Measurements from ENCODE around the gene HLF.

The HLF gene

DNA sequence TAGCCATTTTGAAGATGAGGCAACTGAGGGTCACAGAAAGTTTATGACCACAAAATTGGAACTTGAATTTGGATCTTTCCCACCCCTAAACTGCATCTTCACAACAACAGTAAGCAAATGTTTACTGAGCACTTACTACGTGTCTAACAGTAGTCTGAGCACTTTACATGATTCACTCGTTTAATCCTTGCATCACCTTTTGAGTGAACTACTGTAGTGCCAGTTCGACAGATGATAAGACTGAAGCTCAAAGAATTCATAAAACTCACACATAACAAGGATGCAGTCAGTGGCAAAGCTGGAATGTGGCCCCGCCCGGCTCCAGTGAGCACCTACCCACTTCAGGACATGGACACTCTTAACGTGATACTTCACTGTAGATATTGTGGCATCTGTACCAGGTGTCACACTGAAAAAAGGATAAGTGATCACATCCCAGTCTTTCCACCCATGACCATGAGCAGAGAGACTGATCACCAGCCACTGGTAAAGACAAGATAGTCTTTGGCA lies 36.0 kb upstream of the HLF start:
- Histone ChIP-seq H3K4me3 (ENCODE audit: low read length in 2 of 2) (no peak overlapping the region), H3K27ac (replicated peaks; ENCODE audit: low read length) (no peak overlapping the region), H3K36me3 (replicated peaks in 1 of 2; ENCODE audit: control insufficient read depth in 2 of 2, insufficient read depth in 2 of 2, low read length in 2 of 2) (no peaks in the 10 kb centered on the region), H2BK5ac (ENCODE audit: low read length) (no peak overlapping the region), H4K91ac (ENCODE audit: low read depth, low read length, poor library complexity) (no peak overlapping the region), H2BK15ac (ENCODE audit: low read length) (no peak overlapping the region), H3K14ac (ENCODE audit: low read length) (no peak overlapping the region), H3K18ac (ENCODE audit: low read length) (no peak overlapping the region), H3K4me1 (ENCODE audit: control insufficient read depth in 2 of 2, insufficient read depth in 1 of 2, low read depth in 1 of 2, low read length in 2 of 2) (peaks cover 0 to 7% of the 10 kb centered on the region in 2 donors), H3K27me3 (ENCODE audit: control insufficient read depth in 3 of 3, insufficient read depth in 3 of 3, low read depth in 1 of 3, low read length in 3 of 3) (peaks cover 0 to 2% (median 0%) of the 10 kb centered on the region in 3 experiments), H4K8ac (ENCODE audit: low read depth, low read length) (no peak overlapping the region), H2BK12ac (ENCODE audit: low read length) (no peak overlapping the region), H3K4ac (ENCODE audit: low read length) (no peak overlapping the region), H3K79me1 (ENCODE audit: low read depth, low read length) (no peaks in the 10 kb centered on the region), H3K4me2 (ENCODE audit: insufficient read depth, low read length, poor library complexity, severe bottlenecking) (no peak overlapping the region), H3K23ac (ENCODE audit: low read depth, low read length, poor library complexity) (no peak overlapping the region), H3K9ac (ENCODE audit: low read depth, low read length, poor library complexity) (no peak overlapping the region), H2AFZ (ENCODE audit: low read length) (no peak overlapping the region), H3K9me3 (replicated peaks in 1 of 2; ENCODE audit: control insufficient read depth in 2 of 2, insufficient read depth in 1 of 2, low read depth in 1 of 2, low read length in 2 of 2) (no peaks in the 10 kb centered on the region), H2BK120ac (ENCODE audit: low read depth, low read length) (no peak overlapping the region), H2AK5ac (ENCODE audit: low read depth, low read length) (no peak overlapping the region)
- no peak for DNase-seq (ENCODE audit: low spot score)
- WGBS, 2 donors (ENCODE audit: extremely low coverage in 2 of 2, insufficient read length in 2 of 2, insufficient replicate concordance in 1 of 2) = no CpG with 5 or more reads among the region's 6 CpGs

DNA sequence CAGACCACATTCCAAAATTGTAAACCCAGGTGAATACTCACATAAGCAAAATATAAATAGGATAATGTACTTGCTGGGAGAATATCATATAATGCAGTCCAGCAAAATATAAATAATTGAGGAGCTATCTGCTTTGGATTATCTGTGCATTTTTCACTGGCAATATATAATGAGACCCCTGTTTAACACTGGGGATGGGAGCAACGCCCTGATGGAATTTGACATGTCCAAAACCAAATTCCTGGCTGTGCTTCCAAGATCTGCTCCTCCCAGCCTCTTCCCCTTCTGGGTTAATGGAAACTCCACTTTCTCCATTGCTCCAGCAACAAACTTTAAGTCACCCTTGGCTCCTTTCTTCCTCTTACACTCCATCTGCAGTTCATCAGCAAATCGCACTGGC lies 35.5 kb upstream of the HLF start:
- Histone ChIP-seq H2AK5ac (ENCODE audit: low read depth, low read length) (no peak overlapping the region), H4K91ac (ENCODE audit: low read depth, low read length, poor library complexity) (no peak overlapping the region)

DNA sequence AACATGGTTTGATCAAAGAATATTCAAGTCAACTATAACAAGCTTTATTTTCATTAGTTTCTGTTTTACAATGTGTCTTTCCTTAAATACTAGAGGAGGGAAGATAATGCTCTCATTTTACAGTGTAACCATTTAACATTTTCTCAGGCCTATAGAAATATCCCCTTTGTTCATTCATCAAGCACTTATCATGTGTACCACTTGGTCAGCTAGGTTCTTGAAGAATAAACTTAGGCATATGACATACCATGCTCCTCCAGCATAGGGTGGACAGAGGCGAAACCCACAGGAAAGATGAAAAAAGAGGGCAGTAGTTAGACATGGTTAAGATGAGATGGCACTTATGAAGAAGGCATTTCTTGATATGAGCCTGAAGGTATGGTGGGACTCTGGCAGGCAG lies 34.0 kb upstream of the HLF start:
- H3K79me1 ChIP-seq (ENCODE audit: low read depth, low read length) = no peaks in the 10 kb centered on the region
- H2BK15ac ChIP-seq (ENCODE audit: low read length) = no peak overlapping the region
- no peak overlapping the region for H3K27ac ChIP-seq (replicated peaks; ENCODE audit: low read length)
- H3K4me2 ChIP-seq (ENCODE audit: insufficient read depth, low read length, poor library complexity, severe bottlenecking) = no peak overlapping the region
- H3K4me1 ChIP-seq (ENCODE audit: control insufficient read depth in 2 of 2, insufficient read depth in 1 of 2, low read depth in 1 of 2, low read length in 2 of 2) = peaks cover 0 to 7% of the 10 kb centered on the region in 2 donors
- no CpG with 5 or more reads among the region's 1 CpG for WGBS, 2 donors (ENCODE audit: extremely low coverage in 2 of 2, insufficient read length in 2 of 2, insufficient replicate concordance in 1 of 2)
- no peak overlapping the region for H2BK5ac ChIP-seq (ENCODE audit: low read length)
- no peak overlapping the region for H4K91ac ChIP-seq (ENCODE audit: low read depth, low read length, poor library complexity)
- no peaks in the 10 kb centered on the region for H3K27me3 ChIP-seq (ENCODE audit: control insufficient read depth in 3 of 3, insufficient read depth in 3 of 3, low read depth in 1 of 3, low read length in 3 of 3)
- no peak overlapping the region for H2BK12ac ChIP-seq (ENCODE audit: low read length)
- H2BK120ac ChIP-seq (ENCODE audit: low read depth, low read length) = no peak overlapping the region
- H3K14ac ChIP-seq (ENCODE audit: low read length) = no peak overlapping the region
- no peak overlapping the region for H3K18ac ChIP-seq (ENCODE audit: low read length)
- no peak overlapping the region for H2AK5ac ChIP-seq (ENCODE audit: low read depth, low read length)
- H3K9ac ChIP-seq (ENCODE audit: low read depth, low read length, poor library complexity) = no peak overlapping the region
- no peak overlapping the region for H4K8ac ChIP-seq (ENCODE audit: low read depth, low read length)
- no peaks in the 10 kb centered on the region for H3K36me3 ChIP-seq (replicated peaks in 1 of 2; ENCODE audit: control insufficient read depth in 2 of 2, insufficient read depth in 2 of 2, low read length in 2 of 2)
- no peak overlapping the region for H2AFZ ChIP-seq (ENCODE audit: low read length)
- no peaks in the 10 kb centered on the region for H3K9me3 ChIP-seq (replicated peaks in 1 of 2; ENCODE audit: control insufficient read depth in 2 of 2, insufficient read depth in 1 of 2, low read depth in 1 of 2, low read length in 2 of 2)
- no peak overlapping the region for H3K4me3 ChIP-seq (ENCODE audit: low read length in 2 of 2)
- no peak overlapping the region for H3K23ac ChIP-seq (ENCODE audit: low read depth, low read length, poor library complexity)
- no peak overlapping the region for H3K4ac ChIP-seq (ENCODE audit: low read length)
- DNase-seq (ENCODE audit: low spot score) = no peak

More for the DNA sequence above, 35.5 kb upstream of the HLF start:
- Histone ChIP-seq H3K36me3 (replicated peaks in 1 of 2; ENCODE audit: control insufficient read depth in 2 of 2, insufficient read depth in 2 of 2, low read length in 2 of 2) (no peaks in the 10 kb centered on the region), H3K4me2 (ENCODE audit: insufficient read depth, low read length, poor library complexity, severe bottlenecking) (no peak overlapping the region), H3K18ac (ENCODE audit: low read length) (no peak overlapping the region), H2AFZ (ENCODE audit: low read length) (no peak overlapping the region), H3K23ac (ENCODE audit: low read depth, low read length, poor library complexity) (no peak overlapping the region), H3K27ac (replicated peaks; ENCODE audit: low read length) (no peak overlapping the region), H3K4me1 (ENCODE audit: control insufficient read depth in 2 of 2, insufficient read depth in 1 of 2, low read depth in 1 of 2, low read length in 2 of 2) (peaks cover 0 to 7% of the 10 kb centered on the region in 2 donors), H3K79me1 (ENCODE audit: low read depth, low read length) (no peaks in the 10 kb centered on the region), H3K27me3 (ENCODE audit: control insufficient read depth in 3 of 3, insufficient read depth in 3 of 3, low read depth in 1 of 3, low read length in 3 of 3) (peaks cover 0 to 2% (median 0%) of the 10 kb centered on the region in 3 experiments), H4K8ac (ENCODE audit: low read depth, low read length) (no peak overlapping the region), H3K9me3 (replicated peaks in 1 of 2; ENCODE audit: control insufficient read depth in 2 of 2, insufficient read depth in 1 of 2, low read depth in 1 of 2, low read length in 2 of 2) (no peaks in the 10 kb centered on the region), H3K14ac (ENCODE audit: low read length) (no peak overlapping the region), H3K4ac (ENCODE audit: low read length) (no peak overlapping the region), H2BK5ac (ENCODE audit: low read length) (no peak overlapping the region), H3K4me3 (ENCODE audit: low read length in 2 of 2) (no peak overlapping the region), H2BK12ac (ENCODE audit: low read length) (no peak overlapping the region), H2BK120ac (ENCODE audit: low read depth, low read length) (no peak overlapping the region), H3K9ac (ENCODE audit: low read depth, low read length, poor library complexity) (no peak overlapping the region), H2BK15ac (ENCODE audit: low read length) (no peak overlapping the region)
- DNase-seq (ENCODE audit: low spot score) = no peak
- WGBS, 2 donors (ENCODE audit: extremely low coverage in 2 of 2, insufficient read length in 2 of 2, insufficient replicate concordance in 1 of 2) = no CpG with 5 or more reads among the region's 2 CpGs

DNA sequence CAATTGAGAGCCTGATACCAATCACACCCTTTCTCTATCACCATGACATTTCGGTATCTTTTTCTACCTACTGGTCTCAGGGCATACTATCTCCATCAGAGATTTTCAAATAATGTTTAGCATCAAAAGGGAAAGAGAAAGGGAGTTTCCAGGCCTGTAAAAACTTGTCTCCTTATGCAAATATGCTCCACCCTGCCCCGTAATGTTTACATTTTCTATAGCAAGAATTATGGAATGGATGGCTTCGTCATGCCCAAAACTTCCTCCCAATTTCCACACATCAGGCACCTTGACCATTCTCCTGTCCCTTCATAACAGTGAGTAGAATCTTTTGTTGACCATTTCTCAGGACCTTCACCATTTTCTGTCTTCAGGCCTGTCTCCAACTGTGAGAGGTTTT lies 30.9 kb upstream of the HLF start:
- no CpG with 5 or more reads among the region's 3 CpGs for WGBS, 2 donors (ENCODE audit: extremely low coverage in 2 of 2, insufficient read length in 2 of 2, insufficient replicate concordance in 1 of 2)
- Histone ChIP-seq H2BK12ac (ENCODE audit: low read length) (no peak overlapping the region), H3K18ac (ENCODE audit: low read length) (no peak overlapping the region), H3K23ac (ENCODE audit: low read depth, low read length, poor library complexity) (no peak overlapping the region), H2AK5ac (ENCODE audit: low read depth, low read length) (no peak overlapping the region), H3K4me1 (ENCODE audit: control insufficient read depth in 2 of 2, insufficient read depth in 1 of 2, low read depth in 1 of 2, low read length in 2 of 2) (peaks cover 2 to 9% of the 10 kb centered on the region in 2 donors), H3K4ac (ENCODE audit: low read length) (no peak overlapping the region), H2BK15ac (ENCODE audit: low read length) (no peak overlapping the region), H2BK120ac (ENCODE audit: low read depth, low read length) (no peak overlapping the region), H3K4me2 (ENCODE audit: insufficient read depth, low read length, poor library complexity, severe bottlenecking) (no peak overlapping the region), H2BK5ac (ENCODE audit: low read length) (no peak overlapping the region), H3K79me1 (ENCODE audit: low read depth, low read length) (no peaks in the 10 kb centered on the region), H3K9ac (ENCODE audit: low read depth, low read length, poor library complexity) (no peak overlapping the region), H4K8ac (ENCODE audit: low read depth, low read length) (no peak overlapping the region), H2AFZ (ENCODE audit: low read length) (no peak overlapping the region), H3K36me3 (replicated peaks in 1 of 2; ENCODE audit: control insufficient read depth in 2 of 2, insufficient read depth in 2 of 2, low read length in 2 of 2) (no peaks in the 10 kb centered on the region), H3K4me3 (ENCODE audit: low read length in 2 of 2) (no peak overlapping the region), H3K27ac (replicated peaks; ENCODE audit: low read length) (no peak overlapping the region), H3K9me3 (replicated peaks in 1 of 2; ENCODE audit: control insufficient read depth in 2 of 2, insufficient read depth in 1 of 2, low read depth in 1 of 2, low read length in 2 of 2) (peaks cover 0 to 2% of the 10 kb centered on the region in 2 donors), H3K27me3 (ENCODE audit: control insufficient read depth in 3 of 3, insufficient read depth in 3 of 3, low read depth in 1 of 3, low read length in 3 of 3) (peaks cover 0 to 2% (median 0%) of the 10 kb centered on the region in 3 experiments), H4K91ac (ENCODE audit: low read depth, low read length, poor library complexity) (no peak overlapping the region), H3K14ac (ENCODE audit: low read length) (no peak overlapping the region)
- no peak for DNase-seq (ENCODE audit: low spot score)

Measured in neuronal stem cell (in vitro differentiated cells).